Measurements from ENCODE around the gene CSMD2.
"Not testable (repeated sequence)": the region's sequence is repeated elsewhere in the genome, so short reads cannot be mapped to it uniquely, and the experiment has no call there.

CSMD2 gene

GRCh38 chr1:34188418-34188817, 23.4 kb upstream of the CSMD2 start:
- no peak for TF ChIP-seq CTCF (IDR thresholded peaks at IDR 0.05; ENCODE audit: low read depth, low read length, missing control alignments)
- no peak for DNase-seq (ENCODE audit: low read depth)
- H3K4me3 ChIP-seq (ENCODE audit: low read depth, low read length) = no peak overlapping the region

GRCh38 chr1:34186741-34187494, 21.9 kb upstream of the CSMD2 start:
- TF ChIP-seq CTCF (IDR thresholded peaks at IDR 0.05; ENCODE audit: low read depth, low read length, missing control alignments) = no peak
- no peak overlapping the region for H3K4me3 ChIP-seq (ENCODE audit: low read depth, low read length)
- no peak for DNase-seq (ENCODE audit: low read depth)

- DNase-seq (ENCODE audit: low read depth); H3K4me3 ChIP-seq (ENCODE audit: low read depth, low read length): not testable (repeated sequence)
Observed at GRCh38 chr1:34183381-34183780, 18.4 kb upstream of the CSMD2 start.

- no peak for TF ChIP-seq CTCF (IDR thresholded peaks at IDR 0.05; ENCODE audit: low read depth, low read length, missing control alignments)
- no peak for DNase-seq (ENCODE audit: low read depth)
- no peak overlapping the region for H3K4me3 ChIP-seq (ENCODE audit: low read depth, low read length)
Observed at GRCh38 chr1:34178072-34178471, 13.0 kb upstream of the CSMD2 start.

GRCh38 chr1:34176830-34177603, 12.0 kb upstream of the CSMD2 start, which contains the start of gene C1orf94:
TSS of gene C1orf94 (plus strand) at chr1:34176907. CDS start at chr1:34177790, 883 bp downstream.
- H3K4me3 ChIP-seq (ENCODE audit: low read depth, low read length) = no peak within 1 kb of the TSS
- DNase-seq (ENCODE audit: low read depth) = no peak

GRCh38 chr1:34175744-34176143, 10.7 kb upstream of the CSMD2 start:
- H3K4me3 ChIP-seq (ENCODE audit: low read depth, low read length) = no peak overlapping the region
- DNase-seq (ENCODE audit: low read depth) = no peak
- TF ChIP-seq CTCF (IDR thresholded peaks at IDR 0.05; ENCODE audit: low read depth, low read length, missing control alignments) = no peak

More at GRCh38 chr1:34176830-34177603, 12.0 kb upstream of the CSMD2 start, which contains the start of gene C1orf94:
- TF ChIP-seq CTCF (IDR thresholded peaks at IDR 0.05; ENCODE audit: low read depth, low read length, missing control alignments) = no peak

GRCh38 chr1:34167389-34167788, 2.4 kb upstream of the CSMD2 start:
- no peak for DNase-seq (ENCODE audit: low read depth)
- no peak for TF ChIP-seq CTCF (IDR thresholded peaks at IDR 0.05; ENCODE audit: low read depth, low read length, missing control alignments)
- no peak overlapping the region for H3K4me3 ChIP-seq (ENCODE audit: low read depth, low read length)
